ENCODE results near the gene HOXC9. TPM values are rescaled to one million over a fixed set of nuclear protein-coding genes. Genes with fewer than 3 reads are reported as not detected.

The HOXC9 gene
- total and polyA plus RNA-seq, 2 of the 4 experiments (the other 2 are of a cell fraction), result 0.26 TPM; not detected in 1

DNA sequence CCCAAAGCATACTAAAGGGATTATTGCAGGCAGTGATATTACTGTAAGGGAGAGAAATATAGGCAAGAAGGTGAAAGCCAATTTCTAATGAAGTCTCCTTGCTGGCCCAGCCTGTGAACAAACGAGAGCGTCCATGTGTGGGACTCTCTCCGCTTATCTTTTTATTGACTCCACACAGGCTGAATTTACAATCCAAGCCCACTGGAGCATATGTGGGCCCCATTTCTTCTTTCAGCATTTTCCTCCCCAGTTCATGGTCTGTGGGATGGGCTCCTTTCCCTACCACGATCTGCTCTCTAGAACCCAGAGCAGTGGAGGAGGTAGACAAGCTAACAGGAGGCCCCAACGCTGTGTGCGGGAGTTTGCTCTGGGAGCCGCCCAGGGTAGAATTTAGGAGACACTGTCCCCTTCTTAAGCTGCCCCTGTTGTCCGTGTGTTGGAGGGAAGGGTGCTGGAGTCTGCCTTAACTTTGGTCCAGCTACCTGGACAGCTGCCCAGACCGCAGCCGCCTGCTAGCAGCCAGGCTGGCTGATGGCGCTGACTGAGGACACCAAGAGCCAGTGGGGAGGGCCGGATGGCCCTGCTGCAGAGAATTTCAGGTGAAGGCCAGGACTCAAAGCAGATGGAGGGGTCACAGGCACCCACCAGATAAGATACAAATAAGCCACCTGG is 30.2 kb upstream of the HOXC9 start:
- H3K9me1 ChIP-seq (ENCODE audit: insufficient read depth, low read length), result no peaks in the 10 kb centered on the region
- no peak overlapping the region for H3K23ac ChIP-seq (ENCODE audit: low read depth, low read length)
- no peak for ATAC-seq (ENCODE audit: low read depth)
- ChIA-PET CTCF (no interaction called here), POLR2A (ENCODE audit: unreplicated experiment) (no interaction called here)
- H3K4me3 ChIP-seq (ENCODE audit: insufficient read depth, low read depth, low read length), result no peak overlapping the region
- intact Hi-C loops (cut with micrococcal nuclease) (no loop called here), in situ Hi-C loops (cut with MboI; ENCODE audit: low sequenced_read_pairs) (no loop called here), dilution Hi-C loops (cut with HindIII; ENCODE audit: low sequenced_read_pairs, unreplicated experiment) (no loop called here)
- no peak overlapping the region for H4K5ac ChIP-seq (ENCODE audit: low read depth, low read length)
- no peak overlapping the region for H2BK120ac ChIP-seq (ENCODE audit: low read depth, low read length)
- no peak overlapping the region for H3K9ac ChIP-seq (ENCODE audit: low read depth, low read length)
- no peak overlapping the region for H2BK15ac ChIP-seq (ENCODE audit: low read depth, low read length)
- no peak overlapping the region for H4K8ac ChIP-seq (ENCODE audit: low read depth in 2 of 2, low read length in 2 of 2)
- no peak overlapping the region for H2AK5ac ChIP-seq (ENCODE audit: low read depth, low read length)
- H3K18ac ChIP-seq (ENCODE audit: low read depth, low read length), result no peak overlapping the region
- 20% methylated on average over 7 of the region's 12 CpGs; no CpG with 5 or more reads in 1 of the 2 experiments for WGBS, 2 experiments (ENCODE audit: extremely low coverage in 2 of 2, insufficient read length in 1 of 2)
- no peaks in the 10 kb centered on the region for H4K20me1 ChIP-seq (ENCODE audit: insufficient read depth, low read length)
- no peak overlapping the region for H2BK5ac ChIP-seq (ENCODE audit: low read depth, low read length, poor library complexity, severe bottlenecking)
- no peak overlapping the region for H3K4ac ChIP-seq (ENCODE audit: low read depth, low read length)
- no peaks in the 10 kb centered on the region for H3K36me3 ChIP-seq (ENCODE audit: control insufficient read depth, insufficient read depth, low read length)
- no peak overlapping the region for H3K56ac ChIP-seq (ENCODE audit: extremely low read depth, insufficient read depth, low read length)
- peaks cover 99% of the 10 kb centered on the region for H3K27me3 ChIP-seq (ENCODE audit: control insufficient read depth, insufficient read depth, low read length)
- H4K91ac ChIP-seq (ENCODE audit: insufficient read depth, low read depth, low read length), result no peak overlapping the region
- no peak overlapping the region for H3K27ac ChIP-seq (ENCODE audit: insufficient read depth, low read length)
- no peak overlapping the region for H2BK20ac ChIP-seq (ENCODE audit: low read depth, low read length)
- H3K79me1 ChIP-seq (ENCODE audit: low read depth in 1 of 2, low read length in 2 of 2), result no peaks in the 10 kb centered on the region
- DNase-seq, result no peak
- BruUV-seq (replicated peaks), result no TSS peak
- no peak overlapping the region for H2AFZ ChIP-seq (replicated peaks; ENCODE audit: low read length, poor library complexity)
- H3K4me2 ChIP-seq (ENCODE audit: low read depth, low read length), result no peak overlapping the region
- H3K14ac ChIP-seq (replicated peaks; ENCODE audit: low read depth, low read length), result no peak overlapping the region
- H2AK9ac ChIP-seq (replicated peaks; ENCODE audit: low read depth, low read length, poor library complexity), result no peak overlapping the region
- no peaks in the 10 kb centered on the region for H3K4me1 ChIP-seq (ENCODE audit: control insufficient read depth, insufficient read depth, low read length)
- peaks cover 12% of the 10 kb centered on the region for H3K9me3 ChIP-seq (ENCODE audit: control insufficient read depth, insufficient read depth, low read length)
- TF ChIP-seq, protein P1, sequence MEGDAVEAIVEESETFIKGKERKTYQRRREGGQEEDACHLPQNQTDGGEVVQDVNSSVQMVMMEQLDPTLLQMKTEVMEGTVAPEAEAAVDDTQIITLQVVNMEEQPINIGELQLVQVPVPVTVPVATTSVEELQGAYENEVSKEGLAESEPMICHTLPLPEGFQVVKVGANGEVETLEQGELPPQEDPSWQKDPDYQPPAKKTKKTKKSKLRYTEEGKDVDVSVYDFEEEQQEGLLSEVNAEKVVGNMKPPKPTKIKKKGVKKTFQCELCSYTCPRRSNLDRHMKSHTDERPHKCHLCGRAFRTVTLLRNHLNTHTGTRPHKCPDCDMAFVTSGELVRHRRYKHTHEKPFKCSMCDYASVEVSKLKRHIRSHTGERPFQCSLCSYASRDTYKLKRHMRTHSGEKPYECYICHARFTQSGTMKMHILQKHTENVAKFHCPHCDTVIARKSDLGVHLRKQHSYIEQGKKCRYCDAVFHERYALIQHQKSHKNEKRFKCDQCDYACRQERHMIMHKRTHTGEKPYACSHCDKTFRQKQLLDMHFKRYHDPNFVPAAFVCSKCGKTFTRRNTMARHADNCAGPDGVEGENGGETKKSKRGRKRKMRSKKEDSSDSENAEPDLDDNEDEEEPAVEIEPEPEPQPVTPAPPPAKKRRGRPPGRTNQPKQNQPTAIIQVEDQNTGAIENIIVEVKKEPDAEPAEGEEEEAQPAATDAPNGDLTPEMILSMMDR (conservative IDR thresholded peaks at IDR 0.05; ENCODE audit: low read depth, low read length), result no peak
- TF ChIP-seq MAZ (IDR thresholded peaks at IDR 0.05; ENCODE audit: borderline replicate concordance, low read depth, low read length) (no peak), FOS (IDR thresholded peaks at IDR 0.05; ENCODE audit: low read depth, low read length) (no peak), RCOR1 (IDR thresholded peaks at IDR 0.05; ENCODE audit: insufficient replicate concordance, low read length) (no peak), CHD1 (IDR thresholded peaks at IDR 0.05; ENCODE audit: low read depth, low read length) (no peak), POLR2A (IDR thresholded peaks at IDR 0.05; ENCODE audit: low read depth, low read length) (no peak), NFE2L2 (IDR thresholded peaks at IDR 0.05; ENCODE audit: low read depth, low read length) (no peak), BHLHE40 (IDR thresholded peaks at IDR 0.05; ENCODE audit: low read depth, low read length) (no peak), MAFK (IDR thresholded peaks at IDR 0.05; ENCODE audit: low read depth, low read length) (no peak), RFX5 (IDR thresholded peaks at IDR 0.05; ENCODE audit: low read depth, low read length) (no peak), MXI1 (IDR thresholded peaks at IDR 0.05; ENCODE audit: borderline replicate concordance, low read depth, low read length) (no peak), RAD21 (IDR thresholded peaks at IDR 0.05; ENCODE audit: low read length) (no peak), CEBPB (IDR thresholded peaks at IDR 0.05; ENCODE audit: low read depth, low read length) (no peak), SMC3 (IDR thresholded peaks at IDR 0.05; ENCODE audit: low read depth, low read length) (no peak)
- TF ChIP-seq, protein P2, sequence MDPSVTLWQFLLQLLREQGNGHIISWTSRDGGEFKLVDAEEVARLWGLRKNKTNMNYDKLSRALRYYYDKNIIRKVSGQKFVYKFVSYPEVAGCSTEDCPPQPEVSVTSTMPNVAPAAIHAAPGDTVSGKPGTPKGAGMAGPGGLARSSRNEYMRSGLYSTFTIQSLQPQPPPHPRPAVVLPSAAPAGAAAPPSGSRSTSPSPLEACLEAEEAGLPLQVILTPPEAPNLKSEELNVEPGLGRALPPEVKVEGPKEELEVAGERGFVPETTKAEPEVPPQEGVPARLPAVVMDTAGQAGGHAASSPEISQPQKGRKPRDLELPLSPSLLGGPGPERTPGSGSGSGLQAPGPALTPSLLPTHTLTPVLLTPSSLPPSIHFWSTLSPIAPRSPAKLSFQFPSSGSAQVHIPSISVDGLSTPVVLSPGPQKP (IDR thresholded peaks at IDR 0.05; ENCODE audit: borderline replicate concordance, low read depth, low read length), result no peak
- TF ChIP-seq, protein P3, sequence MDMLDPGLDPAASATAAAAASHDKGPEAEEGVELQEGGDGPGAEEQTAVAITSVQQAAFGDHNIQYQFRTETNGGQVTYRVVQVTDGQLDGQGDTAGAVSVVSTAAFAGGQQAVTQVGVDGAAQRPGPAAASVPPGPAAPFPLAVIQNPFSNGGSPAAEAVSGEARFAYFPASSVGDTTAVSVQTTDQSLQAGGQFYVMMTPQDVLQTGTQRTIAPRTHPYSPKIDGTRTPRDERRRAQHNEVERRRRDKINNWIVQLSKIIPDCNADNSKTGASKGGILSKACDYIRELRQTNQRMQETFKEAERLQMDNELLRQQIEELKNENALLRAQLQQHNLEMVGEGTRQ (IDR thresholded peaks at IDR 0.05; ENCODE audit: low read depth, low read length), result no peak
